GM18520 (cell line): ENCODE data around the gene CASK.
A peak's percentile ranks its signal among the peaks of the same experiment; 100 is the strongest.

Experiments used
- ATAC-seq: cut with Tn5 transposase; IDR thresholded peaks from one replicate; pipeline ENCODE4 v1.9.1; 2021; ENCODE audit not compliant: unreplicated experiment

Gene CASK

GRCh38 chrX:41846714-41847113 is 76.6 kb downstream of the CASK start:
- no peak for ATAC-seq

GRCh38 chrX:41837270-41837944 is 85.9 kb downstream of the CASK start:
- ATAC-seq = no peak

- no peak for ATAC-seq
Observed at GRCh38 chrX:41828826-41829225, 94.5 kb downstream of the CASK start.

- ATAC-seq = no peak
Observed at GRCh38 chrX:41827886-41828285, 95.5 kb downstream of the CASK start.

- no peak for ATAC-seq
Observed at GRCh38 chrX:41825796-41826195, 97.6 kb downstream of the CASK start.

- no peak for ATAC-seq
Observed at GRCh38 chrX:41824551-41824950, 98.8 kb downstream of the CASK start.

GRCh38 chrX:41823402-41823801 is 100.0 kb downstream of the CASK start:
- ATAC-seq = no peak

- ATAC-seq = no peak
Observed at GRCh38 chrX:41822892-41823291, 100.5 kb downstream of the CASK start.

GRCh38 chrX:41808047-41808446 is 115.3 kb downstream of the CASK start:
- ATAC-seq = no peak

- no peak for ATAC-seq
Observed at GRCh38 chrX:41802958-41803357, 120.4 kb downstream of the CASK start.

GRCh38 chrX:41799661-41800060 is 123.7 kb downstream of the CASK start:
- no peak for ATAC-seq

GRCh38 chrX:41796577-41796976 is 126.8 kb downstream of the CASK start:
- no peak for ATAC-seq

- no peak for ATAC-seq
Observed at GRCh38 chrX:41796046-41796445, 127.3 kb downstream of the CASK start.

GRCh38 chrX:41789374-41789773 is 134.0 kb downstream of the CASK start:
- ATAC-seq = no peak

GRCh38 chrX:41785685-41786084 is 137.7 kb downstream of the CASK start:
- no peak for ATAC-seq

GRCh38 chrX:41781500-41781899 is 141.9 kb downstream of the CASK start:
- peak; percentile 41 for ATAC-seq

GRCh38 chrX:41779941-41780340 is 143.4 kb downstream of the CASK start:
- no peak for ATAC-seq

- no peak for ATAC-seq
Observed at GRCh38 chrX:41779030-41779564, 144.3 kb downstream of the CASK start.

GRCh38 chrX:41761702-41762101 is 161.7 kb downstream of the CASK start:
- no peak for ATAC-seq

GRCh38 chrX:41761169-41761568 is 162.2 kb downstream of the CASK start:
- ATAC-seq = no peak

- no peak for ATAC-seq
Observed at GRCh38 chrX:41759817-41760216, 163.5 kb downstream of the CASK start.

GRCh38 chrX:41758401-41758800 is 165.0 kb downstream of the CASK start:
- no peak for ATAC-seq

GRCh38 chrX:41750716-41751115 is 172.6 kb downstream of the CASK start:
- no peak for ATAC-seq
